Measurements from ENCODE around the gene KCNN4.

GRCh38 chr19:43739439-43740235, 41.1 kb downstream of the KCNN4 start:
- no peak for TF ChIP-seq CTCF (IDR thresholded peaks at IDR 0.05)
- no peak for TF ChIP-seq POLR2A (IDR thresholded peaks at IDR 0.05)
